GM19328 (cell line): ENCODE data around the gene ELMO1.
A peak's percentile ranks its signal among the peaks of the same experiment; 100 is the strongest.

Experiments
- ATAC-seq: cut with Tn5 transposase; IDR thresholded peaks from one replicate; pipeline ENCODE4 v1.9.1; 2021; ENCODE audit warnings: mild to moderate bottlenecking, moderate library complexity; ENCODE audit not compliant: unreplicated experiment

Gene ELMO1

DNA sequence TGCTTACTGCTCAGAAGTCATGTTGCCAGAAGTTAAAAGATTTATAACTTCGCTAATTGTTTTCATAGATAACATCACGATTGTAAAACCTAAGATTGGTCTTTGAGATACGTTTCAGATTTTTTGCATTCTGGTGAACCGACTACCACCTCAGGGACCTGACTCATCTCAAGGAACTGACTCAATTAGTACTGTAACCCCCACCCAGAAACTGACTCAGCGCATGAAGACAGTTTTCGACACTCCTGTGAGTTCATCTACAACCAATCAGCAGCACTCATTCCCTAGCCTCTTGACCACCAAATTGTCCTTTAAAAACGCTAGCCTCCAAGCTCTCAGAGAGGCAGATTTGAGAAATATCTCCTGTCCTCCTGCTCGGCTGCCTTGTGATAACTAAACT lies 72.3 kb downstream of the ELMO1 start:
- no peak for ATAC-seq

DNA sequence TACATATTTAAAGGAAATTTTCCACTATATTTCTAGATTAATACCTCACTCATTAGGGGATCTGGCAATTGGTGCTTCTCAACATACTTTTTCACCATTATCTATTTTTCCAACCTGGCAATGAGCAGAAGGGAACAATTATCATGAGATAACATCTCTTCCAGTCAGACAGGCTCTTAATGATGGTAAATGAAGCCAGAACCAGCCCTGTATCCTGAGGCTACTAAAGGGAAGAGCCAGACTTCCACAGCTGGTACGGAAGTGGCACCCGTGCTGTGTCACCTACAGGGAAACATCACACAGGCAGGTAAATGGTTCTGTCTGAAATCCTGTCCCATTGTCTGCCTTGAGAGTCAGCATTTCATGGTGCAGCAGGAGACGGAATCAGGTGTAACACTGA lies 75.9 kb downstream of the ELMO1 start:
- no peak for ATAC-seq

DNA sequence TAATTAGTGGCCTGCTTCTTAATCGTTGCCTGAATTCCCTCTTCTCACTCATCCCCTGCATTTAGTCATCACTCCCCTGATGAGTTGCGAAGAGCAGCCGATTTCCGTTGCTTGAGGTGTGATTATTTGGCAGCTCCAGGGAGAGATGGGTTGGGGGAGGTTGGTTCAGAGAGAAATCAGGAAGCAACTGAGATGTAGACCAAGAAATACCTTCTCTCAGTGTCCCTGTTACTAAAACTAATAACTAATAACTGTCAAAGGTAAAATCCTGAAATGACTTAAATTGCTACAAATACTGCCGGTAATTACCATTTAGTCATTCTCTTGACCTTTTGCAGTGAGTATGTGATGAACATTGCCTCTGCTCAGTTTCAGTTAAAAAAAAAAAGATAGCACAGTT lies 76.9 kb downstream of the ELMO1 start:
- no peak for ATAC-seq

DNA sequence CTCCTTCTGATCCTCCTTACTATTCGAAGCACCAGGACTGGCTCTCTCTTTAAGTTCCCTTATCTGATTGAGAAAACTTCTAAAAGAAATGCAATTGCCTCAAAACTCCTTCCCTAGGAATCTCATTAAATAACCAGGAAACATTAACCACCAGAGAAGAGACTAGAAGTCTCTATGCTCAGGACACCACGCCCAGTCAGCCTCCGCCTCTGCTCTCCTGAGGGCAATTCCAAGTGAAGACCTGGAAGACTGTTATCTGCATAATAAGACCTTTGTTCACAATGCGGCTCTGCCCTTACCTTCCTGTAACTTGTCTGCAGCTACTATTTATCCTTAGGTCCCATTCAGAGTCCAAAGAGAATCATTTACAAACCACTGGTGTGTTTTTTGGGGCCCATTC lies 78.8 kb downstream of the ELMO1 start:
- no peak for ATAC-seq

DNA sequence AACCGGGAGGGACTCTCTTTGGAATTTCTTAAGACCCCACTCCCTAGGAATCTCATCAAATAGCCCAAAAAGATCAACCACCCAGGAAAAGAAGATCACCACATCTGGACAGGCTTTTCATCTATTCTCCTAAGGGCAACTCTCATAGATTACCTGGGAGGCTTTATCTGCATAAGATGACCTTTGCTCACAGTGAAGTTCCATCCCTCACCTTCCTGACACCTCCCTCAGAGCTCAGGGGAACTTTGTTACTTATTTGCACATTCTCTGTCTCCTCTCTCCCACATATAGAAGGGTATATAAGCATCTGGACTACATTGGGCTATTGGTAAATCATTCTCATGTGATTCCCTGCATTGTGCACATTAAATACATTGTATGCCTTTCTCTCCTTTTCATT lies 80.1 kb downstream of the ELMO1 start:
- ATAC-seq, result no peak

DNA sequence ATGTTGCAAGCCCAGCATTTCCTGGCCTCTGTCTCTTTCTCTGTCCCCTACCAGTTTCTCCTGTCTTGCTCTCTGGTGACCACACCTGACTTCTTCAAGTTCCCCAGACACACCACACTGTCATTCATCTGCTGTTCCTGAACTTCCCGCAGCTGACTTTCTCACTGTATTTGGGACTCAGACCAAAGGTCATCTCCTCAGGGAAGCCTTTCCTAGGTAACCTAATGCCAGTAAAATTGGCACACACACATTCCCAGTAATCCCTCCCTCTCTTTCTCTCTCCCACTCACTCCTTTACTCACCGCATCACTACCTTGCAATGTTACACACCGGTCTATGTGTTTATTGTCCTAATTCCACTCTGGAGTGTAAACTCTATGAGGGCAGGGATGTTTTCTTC lies 81.7 kb downstream of the ELMO1 start:
- ATAC-seq, result no peak

DNA sequence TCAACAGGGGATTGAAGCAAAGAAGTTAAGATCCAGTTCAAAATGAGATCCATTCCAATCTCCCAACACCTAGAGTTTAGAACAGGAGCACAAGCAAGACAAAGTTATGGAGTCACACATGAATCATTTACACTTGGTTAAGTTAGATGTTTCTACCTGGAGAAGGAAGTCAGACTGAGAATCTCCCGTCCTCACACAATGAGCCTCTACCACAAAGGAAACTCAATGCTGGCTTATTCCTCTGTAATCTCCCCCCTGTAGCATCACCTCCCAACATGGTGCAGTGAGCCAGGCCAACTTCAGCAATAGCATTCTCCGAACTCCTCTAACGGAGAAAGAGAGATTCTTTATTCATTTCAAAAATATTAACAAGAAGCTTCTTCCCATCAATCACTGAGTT lies 82.2 kb downstream of the ELMO1 start:
- no peak for ATAC-seq

DNA sequence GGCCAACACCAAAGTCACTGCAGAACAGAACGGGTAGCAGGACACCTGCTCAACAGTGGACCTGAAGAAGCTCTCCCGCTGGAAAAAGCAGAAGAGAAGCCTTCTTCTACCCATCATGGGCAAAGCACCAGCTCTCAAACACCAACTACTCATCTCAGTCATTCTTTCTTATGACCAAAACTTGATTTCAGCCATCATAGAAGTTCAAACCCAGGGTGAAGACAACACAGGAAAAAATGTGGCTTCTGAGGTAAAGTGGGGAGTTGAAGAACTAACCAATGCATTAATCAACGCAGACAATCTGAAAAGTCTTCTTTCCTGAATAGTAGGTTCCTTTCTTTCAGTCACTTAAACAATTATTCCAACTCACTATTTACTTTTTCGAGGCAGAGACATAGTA lies 83.3 kb downstream of the ELMO1 start:
- no peak for ATAC-seq

DNA sequence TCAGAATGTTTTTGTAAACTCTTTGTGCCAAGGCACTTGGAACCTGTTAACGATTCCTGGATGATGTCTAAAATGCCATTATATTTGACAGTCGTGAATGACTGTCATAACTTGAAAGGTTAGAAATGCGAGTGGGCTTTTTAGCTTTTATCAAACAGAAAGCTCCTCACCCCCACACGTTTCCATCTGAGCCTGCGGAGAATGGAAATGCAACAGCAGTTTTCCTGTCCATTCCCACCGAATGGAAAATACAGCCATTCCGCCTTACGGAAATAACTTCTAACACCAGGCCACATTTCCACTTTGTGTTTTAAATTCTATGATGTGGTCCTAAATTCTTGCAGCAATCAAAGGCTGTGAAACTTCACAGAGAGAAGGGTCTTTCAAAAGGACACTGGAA lies 83.8 kb downstream of the ELMO1 start:
- no peak for ATAC-seq

DNA sequence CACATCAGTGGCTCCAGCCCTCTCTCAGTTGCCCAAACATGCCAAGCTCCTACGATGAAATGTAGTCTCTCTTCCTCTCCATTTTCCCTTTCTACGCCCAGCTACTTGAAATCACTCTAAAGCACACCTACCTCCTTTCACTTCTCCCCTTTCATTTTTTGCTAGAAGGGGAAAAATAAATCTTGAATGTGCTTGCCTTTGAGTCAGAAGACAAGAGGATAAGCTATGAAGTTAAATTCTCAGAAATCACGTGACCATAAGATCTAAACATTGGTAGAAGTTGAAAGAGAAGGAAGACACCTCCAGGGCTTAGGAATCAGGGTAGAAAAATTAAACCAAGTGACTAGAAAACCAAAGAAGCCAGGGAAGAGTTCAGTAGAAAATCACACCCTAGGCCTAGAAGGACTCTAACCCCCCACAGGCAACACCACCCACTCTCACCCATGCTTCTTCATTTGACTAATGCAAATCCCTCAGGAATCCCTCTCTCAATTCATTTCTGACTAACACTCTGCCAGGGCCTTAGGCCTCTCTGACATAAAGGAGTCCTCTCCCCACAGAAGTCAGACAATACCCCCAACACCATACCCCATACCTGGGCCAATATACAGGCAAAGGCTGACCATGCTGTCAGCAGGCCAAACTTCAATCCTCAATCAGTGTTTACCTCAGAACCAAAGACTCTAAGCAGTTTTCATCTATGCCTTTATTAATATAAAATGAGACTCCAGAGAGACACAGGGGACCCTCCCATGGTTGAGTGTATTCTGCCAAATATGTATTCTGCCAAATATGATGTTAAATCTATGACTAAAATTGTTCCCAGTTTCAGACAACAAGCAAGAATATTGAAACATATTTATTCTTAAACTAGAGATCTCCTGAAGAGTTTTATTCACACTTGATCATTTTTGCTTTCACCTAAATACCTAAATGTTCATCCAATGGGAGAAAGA lies 84.8 kb downstream of the ELMO1 start:
- no peak for ATAC-seq

DNA sequence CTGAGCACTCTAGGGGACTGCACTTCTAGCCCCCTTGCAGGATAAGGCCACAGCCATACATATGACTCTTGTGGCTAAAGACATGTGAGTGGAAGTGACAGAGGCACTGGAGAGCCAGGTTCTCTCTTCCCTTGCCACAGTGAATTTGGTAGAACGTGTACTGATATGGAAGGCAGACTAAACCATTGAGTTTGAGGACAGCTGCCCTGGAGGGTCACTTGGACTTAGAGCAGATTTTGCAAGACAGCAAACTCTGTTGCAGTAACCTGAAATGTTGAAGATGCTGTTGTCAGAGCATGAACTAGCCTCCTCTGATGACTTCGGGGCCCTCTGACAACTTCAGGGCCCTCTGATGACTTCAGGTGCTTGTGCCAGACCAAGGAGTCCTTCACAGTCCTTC lies 85.9 kb downstream of the ELMO1 start:
- no peak for ATAC-seq

DNA sequence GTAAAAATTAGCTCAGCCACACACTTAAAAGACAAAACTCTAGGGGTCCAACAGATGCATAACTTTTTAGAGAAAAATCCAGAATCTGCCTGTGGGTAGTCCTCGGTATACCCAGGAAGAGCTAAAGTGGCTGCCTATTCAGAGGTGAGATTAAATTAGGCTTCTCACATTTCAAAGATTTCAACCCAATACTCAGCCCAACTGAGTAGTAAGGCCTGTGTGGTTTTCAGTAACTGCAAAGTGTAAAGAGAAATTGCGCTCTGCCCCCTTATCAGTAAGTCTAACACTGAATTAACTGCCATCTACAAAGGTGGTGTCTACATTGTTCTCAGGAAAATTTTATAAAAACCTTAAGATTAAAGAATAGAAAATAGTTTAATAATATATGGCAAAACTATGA lies 88.2 kb downstream of the ELMO1 start:
- no peak for ATAC-seq

DNA sequence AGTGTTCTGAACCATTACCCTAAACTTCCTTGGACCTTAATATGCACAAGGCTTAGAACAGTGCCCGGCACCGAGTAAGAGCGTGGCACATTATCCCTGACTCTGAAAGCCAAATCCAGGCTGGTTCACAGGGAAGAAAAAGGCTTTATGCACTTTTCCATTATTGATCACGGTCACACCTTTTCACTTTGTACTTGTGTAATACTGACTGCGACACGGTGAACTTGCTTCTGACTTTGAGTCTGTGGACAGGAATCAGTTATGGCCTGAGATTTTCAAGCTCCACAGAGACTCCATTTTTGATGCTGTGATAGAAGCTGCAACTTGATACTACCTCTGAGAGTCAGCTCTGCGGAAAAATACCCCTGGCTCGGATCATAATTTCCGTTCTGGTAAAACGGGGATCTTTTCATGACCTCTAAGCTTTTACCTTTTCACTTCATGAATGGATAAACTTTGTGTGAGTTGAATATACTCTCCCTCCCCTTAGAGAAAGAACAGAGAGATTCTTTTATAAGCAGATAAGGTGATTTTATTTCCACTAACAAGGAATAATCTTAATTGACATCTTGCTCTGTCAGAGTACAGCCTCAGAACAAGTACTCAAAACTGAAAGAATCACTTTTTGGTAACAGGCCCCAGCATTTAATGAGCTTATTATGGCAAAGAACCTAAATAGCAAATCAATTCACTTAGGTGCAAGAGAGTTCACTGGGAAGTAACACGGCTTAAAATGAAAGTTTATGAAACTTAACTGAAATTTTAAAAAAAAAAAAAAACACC lies 88.8 kb downstream of the ELMO1 start:
- ATAC-seq, result no peak

DNA sequence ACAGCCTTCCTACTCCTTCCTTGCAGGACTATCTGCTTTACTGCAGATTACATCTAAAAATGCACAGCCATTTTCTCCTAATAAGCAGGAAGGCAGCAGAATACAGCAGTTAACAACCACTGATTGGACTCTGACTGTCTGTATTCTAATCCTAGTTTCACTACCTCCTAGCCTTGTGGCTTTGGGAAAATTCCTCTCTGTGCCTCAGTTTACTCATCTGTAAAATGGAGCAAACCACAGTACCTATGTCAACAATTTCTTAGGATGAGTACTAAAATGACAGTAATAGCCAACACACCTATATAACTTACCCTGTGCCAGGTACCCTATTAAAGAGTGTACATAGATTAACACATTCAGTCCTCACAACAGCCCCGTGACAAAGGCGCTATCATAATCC lies 89.5 kb downstream of the ELMO1 start:
- ATAC-seq, result no peak

DNA sequence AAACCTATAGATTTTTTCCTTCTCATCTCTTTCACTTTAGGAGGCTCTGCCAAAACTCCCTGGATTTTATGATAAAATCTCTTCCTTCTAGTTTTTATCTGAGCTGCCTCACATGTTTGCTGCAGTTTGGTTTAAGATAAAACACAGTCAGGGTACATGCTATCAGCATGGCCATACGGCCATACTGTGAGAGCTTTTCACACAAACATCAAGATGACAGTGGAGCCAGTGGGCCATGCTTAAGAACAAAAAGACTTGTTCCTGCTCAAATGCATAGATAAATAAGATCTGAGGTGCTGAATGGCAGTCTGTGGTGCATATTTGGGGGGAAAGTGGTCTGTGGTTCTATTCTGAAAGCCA lies 91.0 kb downstream of the ELMO1 start:
- ATAC-seq, result no peak

DNA sequence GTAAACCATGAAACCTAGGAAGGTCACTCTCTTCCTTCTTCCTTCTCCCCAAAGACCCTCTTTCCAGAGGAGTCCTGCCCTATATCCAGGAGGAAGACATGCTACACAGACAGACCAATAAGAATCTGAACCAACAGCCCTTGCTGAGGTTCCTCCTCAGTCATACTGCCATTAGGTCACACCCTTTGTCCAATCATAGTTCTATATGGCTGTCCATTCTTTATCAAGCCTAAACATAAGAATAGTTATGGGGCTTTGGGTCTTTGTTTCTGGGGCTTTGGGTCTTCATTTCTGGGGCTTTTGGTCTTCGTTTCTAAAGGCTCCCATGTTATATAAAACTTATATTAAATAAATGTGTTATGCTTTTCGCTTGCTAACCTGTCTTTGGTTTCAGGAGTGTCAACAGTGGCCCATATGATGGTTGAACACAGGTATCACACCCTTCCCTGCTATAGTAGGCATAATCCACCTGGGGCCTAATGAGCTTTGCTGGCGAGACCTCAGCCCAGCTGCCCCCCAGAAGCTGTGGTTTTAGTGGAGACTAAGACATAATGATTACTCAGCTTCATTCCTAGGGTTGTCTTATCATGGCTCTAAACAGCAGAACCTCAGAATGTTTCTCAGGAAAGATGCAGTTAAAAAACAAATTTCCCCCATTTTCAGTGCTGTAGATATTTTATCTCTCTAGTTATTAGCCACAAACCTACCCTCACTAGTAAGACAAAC lies 91.6 kb downstream of the ELMO1 start:
- no peak for ATAC-seq

DNA sequence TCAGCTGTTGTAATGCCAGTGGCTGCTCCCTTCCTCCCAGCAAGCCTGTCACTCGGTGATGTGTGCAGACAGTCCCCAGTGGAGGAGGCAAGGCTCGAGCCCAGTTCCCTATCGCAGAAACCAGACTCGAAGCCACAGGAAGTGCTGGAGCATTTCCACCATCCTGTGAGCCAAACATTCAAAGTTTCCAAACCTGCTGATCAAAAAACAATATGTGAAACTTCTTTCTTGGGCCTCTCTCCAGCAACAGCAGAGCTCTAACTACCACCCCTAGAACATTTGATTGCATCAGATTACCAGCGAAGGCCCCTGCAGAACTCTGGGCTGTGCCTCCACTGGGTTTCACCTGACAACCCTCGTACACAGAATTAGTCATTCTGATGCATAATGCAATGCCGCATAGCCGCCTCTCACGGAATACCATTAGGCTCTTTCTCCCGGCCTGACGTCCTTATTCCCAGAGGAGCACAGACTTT lies 94.0 kb downstream of the ELMO1 start:
- ATAC-seq, result no peak

DNA sequence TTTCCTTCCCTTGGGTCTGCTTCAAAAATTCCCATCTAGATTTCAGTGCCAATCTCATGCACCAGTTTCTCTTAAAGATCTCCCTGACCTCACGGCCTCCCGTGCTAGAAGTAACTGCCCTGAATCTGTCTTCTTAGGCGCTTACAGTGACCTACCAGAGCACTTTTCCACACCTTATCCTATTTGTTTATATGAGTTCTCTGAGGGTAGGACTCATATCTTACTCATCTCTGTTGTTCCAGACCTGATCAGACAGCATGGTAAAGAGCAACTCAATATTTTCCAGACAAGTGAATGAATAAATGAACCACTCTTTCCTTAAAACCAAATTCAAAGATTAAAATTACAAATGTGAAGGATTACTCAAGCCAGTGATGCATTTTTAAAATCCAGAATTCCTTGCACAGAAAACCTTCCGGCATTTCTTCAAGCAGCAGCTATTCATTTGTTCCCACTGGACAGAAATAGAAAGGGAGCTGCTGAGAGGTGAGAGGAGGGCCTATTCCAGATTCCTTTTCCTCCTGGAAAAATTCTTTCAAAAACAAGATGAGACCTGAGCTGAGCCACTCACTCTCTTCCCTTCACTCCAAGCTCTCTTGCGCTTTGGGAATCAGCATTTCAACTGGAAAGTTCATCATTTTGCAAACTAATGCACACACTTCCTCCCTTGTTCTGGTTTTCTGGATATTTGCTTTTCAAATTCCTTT lies 94.6 kb downstream of the ELMO1 start:
- ATAC-seq, result no peak

DNA sequence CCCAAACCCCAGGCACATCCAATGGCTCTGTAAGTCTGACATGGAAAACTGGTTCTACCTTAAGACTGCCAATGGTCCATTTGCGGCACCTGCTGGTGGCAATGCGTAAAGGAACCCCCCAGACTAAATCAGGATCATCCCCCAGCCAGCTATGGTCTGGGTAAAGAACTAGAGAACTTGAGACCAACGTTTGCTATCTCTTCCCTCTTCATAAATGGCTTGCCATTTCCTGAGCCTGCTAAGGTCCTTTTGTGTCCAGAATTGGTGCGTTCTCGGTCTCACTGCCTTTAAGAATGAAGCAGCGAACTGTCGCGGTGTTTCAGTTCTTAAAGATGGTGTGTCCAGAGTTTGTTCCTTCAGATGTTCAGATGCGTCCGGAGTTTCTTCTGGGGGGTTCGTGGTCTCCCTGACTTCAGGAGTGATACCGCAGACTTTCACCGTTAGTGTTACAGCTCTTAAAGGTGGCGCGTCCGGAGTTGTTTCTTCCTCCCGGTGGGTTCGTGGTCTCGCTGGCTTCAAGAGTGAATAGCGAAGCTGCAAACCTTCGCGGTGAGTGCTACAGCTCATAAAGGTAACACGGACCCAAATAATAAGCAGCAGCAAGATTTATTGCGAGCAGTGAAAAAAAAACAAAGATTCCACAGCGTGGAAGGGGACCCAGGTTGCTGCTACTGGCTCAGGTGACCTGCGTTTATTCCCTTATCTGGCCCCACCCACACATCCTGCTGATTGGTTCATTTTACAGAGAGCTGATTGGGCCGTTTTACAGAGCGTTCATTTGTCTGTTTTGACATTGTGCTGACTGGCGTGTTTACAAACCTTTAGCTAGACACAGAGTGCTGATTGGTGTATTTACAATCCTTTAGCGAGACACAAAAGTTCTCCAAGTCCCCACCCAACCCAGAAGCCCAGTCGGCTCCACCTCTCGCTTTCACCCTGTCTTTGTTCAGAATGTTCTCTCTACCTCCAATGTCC lies 95.4 kb downstream of the ELMO1 start:
- peak; percentile 70 for ATAC-seq
